GM19023 (cell line): ENCODE data around the gene CAV2.

ENCODE experiments used
- ATAC-seq: cut with Tn5 transposase; IDR thresholded peaks from one replicate; pipeline ENCODE4 v1.9.1; 2021; ENCODE audit warnings: mild to moderate bottlenecking, moderate library complexity; ENCODE audit not compliant: unreplicated experiment

CAV2 gene

GRCh38 chr7:116545411-116545993 lies 46.0 kb downstream of the CAV2 start:
- no peak for ATAC-seq

- no peak for ATAC-seq
Observed at GRCh38 chr7:116546054-116546453, 46.5 kb downstream of the CAV2 start.

- ATAC-seq = no peak
Observed at GRCh38 chr7:116546916-116547315, 47.4 kb downstream of the CAV2 start.

GRCh38 chr7:116547347-116547746 lies 47.8 kb downstream of the CAV2 start:
- ATAC-seq = no peak

GRCh38 chr7:116548506-116548905 lies 49.0 kb downstream of the CAV2 start:
- ATAC-seq = peak; percentile 81

- no peak for ATAC-seq
Observed at GRCh38 chr7:116549370-116549769, 49.8 kb downstream of the CAV2 start.

GRCh38 chr7:116551692-116552091 lies 52.2 kb downstream of the CAV2 start:
- no peak for ATAC-seq

- no peak for ATAC-seq
Observed at GRCh38 chr7:116552602-116553001, 53.1 kb downstream of the CAV2 start.

- no peak for ATAC-seq
Observed at GRCh38 chr7:116553168-116553964, 53.8 kb downstream of the CAV2 start.

GRCh38 chr7:116554436-116554835 lies 54.9 kb downstream of the CAV2 start:
- ATAC-seq = no peak

GRCh38 chr7:116554911-116555310 lies 55.4 kb downstream of the CAV2 start:
- ATAC-seq = no peak

- ATAC-seq = no peak
Observed at GRCh38 chr7:116557066-116557585, 57.6 kb downstream of the CAV2 start.

GRCh38 chr7:116557901-116558300 lies 58.4 kb downstream of the CAV2 start:
- no peak for ATAC-seq
